Fibroblast of pulmonary artery (primary cell): ENCODE measurements around the gene APOC4.
"Not testable (repeated sequence)": the region's sequence is repeated elsewhere in the genome, so short reads cannot be mapped to it uniquely, and the experiment has no call there.

Experiments
- DNase-seq: peaks from one replicate; pipeline ENCODE4 v3.0.0-alpha.2; 2010; ENCODE audit warnings: low read depth
- H3K4me3 ChIP-seq: replicated peaks from 2 replicates; pipeline ENCODE4 v1.5.1; 2011; ENCODE audit warnings: low read depth, mild to moderate bottlenecking, control low read depth, low read length, moderate library complexity
- TF ChIP-seq, protein P1 (sequence below): IDR thresholded peaks from 2 replicates; pipeline ENCODE4 v1.5.1; 2011; ENCODE audit warnings: mild to moderate bottlenecking, control low read depth, low read length, inconsistent platforms; ENCODE audit errors: missing control alignments

APOC4 gene

DNA sequence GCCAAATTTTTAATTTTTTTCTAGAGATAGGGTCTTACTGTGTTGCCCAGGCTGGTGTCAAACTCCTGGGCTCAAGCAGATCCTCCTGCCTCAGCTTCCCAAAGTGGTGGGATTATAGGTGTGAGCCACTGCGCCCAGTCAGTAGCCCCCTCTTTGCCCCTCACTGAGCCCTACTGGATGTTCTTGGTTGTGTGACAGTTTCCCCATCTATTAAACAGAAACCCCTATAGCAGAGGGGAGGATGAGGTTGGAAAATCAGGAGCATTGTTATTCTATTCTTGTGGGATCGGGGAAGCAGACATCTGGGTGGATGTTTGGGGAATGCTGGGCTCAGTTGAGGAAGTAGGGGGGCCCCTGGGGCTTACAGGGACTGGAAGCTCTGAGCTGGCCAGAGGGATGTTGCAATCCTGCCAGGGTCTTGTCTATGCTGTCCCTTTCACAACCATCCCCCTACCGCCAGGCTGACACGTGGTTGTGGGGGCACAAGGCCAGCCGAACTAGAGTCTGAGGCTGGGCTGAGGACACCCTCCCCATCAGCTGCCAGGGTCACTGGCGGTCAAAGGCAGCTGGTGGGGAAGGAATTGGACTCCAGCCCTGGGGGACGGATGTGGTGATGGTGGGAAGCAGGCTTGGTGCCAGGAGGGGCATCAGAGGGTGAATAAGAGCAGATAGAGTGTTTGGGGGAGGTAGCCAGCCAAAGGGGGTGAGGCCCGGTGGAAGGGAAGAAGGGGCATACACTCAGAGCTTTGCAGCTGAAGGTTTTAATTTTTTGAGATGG lies 16.7 kb upstream of the APOC4 start:
- no peak overlapping the region for H3K4me3 ChIP-seq
- TF ChIP-seq, protein P1, sequence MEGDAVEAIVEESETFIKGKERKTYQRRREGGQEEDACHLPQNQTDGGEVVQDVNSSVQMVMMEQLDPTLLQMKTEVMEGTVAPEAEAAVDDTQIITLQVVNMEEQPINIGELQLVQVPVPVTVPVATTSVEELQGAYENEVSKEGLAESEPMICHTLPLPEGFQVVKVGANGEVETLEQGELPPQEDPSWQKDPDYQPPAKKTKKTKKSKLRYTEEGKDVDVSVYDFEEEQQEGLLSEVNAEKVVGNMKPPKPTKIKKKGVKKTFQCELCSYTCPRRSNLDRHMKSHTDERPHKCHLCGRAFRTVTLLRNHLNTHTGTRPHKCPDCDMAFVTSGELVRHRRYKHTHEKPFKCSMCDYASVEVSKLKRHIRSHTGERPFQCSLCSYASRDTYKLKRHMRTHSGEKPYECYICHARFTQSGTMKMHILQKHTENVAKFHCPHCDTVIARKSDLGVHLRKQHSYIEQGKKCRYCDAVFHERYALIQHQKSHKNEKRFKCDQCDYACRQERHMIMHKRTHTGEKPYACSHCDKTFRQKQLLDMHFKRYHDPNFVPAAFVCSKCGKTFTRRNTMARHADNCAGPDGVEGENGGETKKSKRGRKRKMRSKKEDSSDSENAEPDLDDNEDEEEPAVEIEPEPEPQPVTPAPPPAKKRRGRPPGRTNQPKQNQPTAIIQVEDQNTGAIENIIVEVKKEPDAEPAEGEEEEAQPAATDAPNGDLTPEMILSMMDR: no peak
- peak; percentile 88 for DNase-seq

DNA sequence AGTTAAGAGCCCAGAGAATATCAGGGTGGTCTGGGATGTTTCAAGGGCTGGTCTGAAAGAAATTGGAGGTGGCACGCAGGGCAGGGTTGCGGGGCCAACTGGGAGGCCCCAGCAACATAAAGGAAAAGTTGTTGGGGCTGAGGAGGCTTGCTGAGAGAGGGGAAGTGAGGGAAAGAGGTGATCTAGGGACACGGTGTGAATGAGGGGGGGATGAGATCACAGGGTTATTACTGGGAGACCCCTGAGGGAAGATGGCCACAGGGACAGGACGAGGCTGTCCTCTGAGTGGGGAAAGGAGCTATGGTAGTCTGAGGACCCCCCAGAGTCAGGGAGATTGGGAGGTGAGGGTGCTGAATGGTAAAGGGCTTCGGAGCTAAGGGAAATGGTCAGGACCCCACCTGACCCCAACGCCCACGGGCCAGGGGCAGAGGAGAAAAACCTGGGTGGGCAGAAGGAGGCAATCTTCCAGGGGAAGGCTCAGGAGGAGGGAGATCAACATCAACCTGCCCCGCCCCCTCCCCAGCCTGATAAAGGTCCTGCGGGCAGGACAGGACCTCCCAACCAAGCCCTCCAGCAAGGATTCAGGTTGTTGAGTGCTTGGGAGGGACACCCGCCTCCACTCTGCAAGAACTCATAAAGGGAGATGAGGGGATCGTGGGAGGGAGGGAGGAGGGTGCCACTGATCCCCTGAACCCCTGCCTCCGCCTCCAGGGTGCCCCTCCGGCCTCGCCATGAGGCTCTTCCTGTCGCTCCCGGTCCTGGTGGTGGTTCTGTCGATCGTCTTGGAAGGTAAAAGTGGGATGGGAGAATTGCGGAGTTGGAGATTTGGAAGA lies 15.6 kb upstream of the APOC4 start:
- not testable (repeated sequence) for DNase-seq
- H3K4me3 ChIP-seq: peak overlapping the region; percentile 7

DNA sequence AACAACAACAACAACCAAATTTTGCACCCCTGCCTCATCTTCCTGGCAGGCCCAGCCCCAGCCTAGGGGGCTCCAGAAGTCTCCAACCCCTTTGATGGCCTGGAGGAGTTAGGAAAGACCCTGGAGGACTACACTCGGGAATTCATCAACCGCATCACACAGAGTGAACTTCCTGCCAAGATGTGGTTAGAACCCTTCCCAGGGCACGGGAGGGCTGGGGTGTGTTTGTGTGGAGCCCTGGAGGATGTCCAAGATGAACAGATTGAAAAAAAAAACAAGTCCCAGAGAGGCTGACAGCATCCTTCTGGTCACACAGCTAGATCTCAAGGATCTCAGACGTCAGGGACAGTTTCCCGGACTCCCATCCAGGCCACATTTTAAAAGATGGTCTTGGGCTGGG lies 14.3 kb upstream of the APOC4 start:
- H3K4me3 ChIP-seq: no peak overlapping the region
- TF ChIP-seq, protein P1: no peak
- peak; percentile 84 for DNase-seq

DNA sequence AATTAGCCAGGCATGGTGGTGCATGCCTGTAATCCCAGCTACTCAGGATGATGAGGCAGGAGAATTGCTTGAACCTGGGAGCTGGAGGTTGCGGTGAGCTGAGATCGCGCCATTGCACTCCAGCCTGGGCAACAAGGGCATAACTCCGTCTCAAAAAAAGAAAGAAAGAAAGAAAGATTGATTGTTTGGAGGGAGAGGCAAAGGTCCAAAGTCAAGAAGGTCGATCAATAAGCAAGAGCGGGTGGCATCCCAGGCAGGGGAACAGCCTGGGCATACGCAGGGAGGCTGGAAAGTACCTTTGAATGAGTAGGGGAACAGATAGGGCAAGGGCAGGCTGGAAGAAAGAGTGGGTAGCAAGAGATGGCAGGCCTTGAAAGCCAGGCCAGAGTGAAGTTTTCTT lies 11.9 kb upstream of the APOC4 start:
- TF ChIP-seq, protein P1: no peak
- H3K4me3 ChIP-seq: no peak overlapping the region
- no peak for DNase-seq

DNA sequence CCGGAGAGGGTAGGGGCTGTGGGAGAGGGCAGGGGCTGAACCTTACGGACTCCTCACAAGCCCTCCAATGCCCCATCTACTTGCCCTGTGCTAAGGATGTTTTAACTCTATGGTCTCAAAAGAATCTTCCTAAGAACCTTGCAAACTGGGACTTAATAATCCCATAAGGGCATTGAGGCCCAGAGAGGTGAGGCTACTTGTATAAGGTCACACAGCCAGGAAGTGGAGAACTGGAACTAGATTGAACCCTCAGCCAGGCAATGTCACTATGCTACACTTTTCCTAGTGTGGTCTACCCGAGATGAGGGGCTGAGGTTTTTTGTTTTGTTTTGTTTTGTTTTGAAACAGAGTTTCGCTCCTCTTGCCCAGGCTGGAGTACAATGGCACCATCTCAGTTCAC lies 10.5 kb upstream of the APOC4 start:
- no peak for DNase-seq
- no peak overlapping the region for H3K4me3 ChIP-seq
- TF ChIP-seq, protein P1: no peak

DNA sequence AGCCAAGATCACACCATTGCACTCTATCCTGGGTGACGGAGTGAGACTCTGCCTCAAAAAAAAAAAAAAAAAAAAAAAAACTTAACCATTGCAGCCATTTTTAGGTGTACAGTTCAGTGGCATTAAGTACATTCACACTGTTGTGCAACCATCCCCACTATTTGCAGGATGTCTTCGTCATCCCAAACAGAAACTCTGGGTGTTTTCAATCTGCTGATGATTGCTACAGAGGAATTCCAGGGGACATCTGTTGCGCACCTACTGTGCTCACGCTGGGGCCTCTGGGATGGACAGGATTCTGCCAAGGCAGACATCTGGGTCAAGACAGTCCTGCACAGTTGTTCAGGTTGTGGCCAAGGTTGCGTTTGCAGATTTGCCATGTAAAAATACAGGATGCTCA lies 2.4 kb upstream of the APOC4 start:
- H3K4me3 ChIP-seq: no peak overlapping the region
- DNase-seq: no peak
- TF ChIP-seq, protein P1: no peak

DNA sequence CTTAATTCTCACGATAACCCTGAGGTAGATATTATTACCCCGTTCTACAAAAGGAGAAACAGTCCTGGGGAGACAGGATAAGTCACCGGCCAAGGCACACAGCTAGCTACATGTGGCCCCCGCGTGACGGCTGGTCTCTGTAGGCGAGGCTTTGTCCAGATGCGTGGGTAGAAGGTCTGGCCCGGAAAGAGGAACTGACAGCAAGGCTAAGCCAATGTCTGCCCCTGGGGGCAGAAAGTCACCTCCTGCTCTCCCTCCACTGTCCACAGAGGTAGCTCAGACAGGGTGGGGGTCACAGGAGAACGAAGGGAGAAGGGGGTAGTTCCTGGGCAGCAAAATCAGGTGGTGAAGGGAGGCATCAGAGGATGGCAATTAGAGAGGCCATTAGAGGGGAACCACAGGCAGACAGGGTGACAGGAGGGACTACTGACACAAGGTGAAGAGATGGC lies 1.8 kb downstream of the APOC4 start:
- no peak overlapping the region for H3K4me3 ChIP-seq
- TF ChIP-seq, protein P1: no peak
- no peak for DNase-seq
